RWPE2 (cell line): ENCODE results near the gene HBB.

Experiments
- ATAC-seq: fragments of 200-7000 bp; cut with Tn5 transposase; 3 replicates; pipeline ENCODE4 v1.9.1; 2021; ENCODE audit warnings: low read depth
- DNase-seq: peaks from one replicate; pipeline ENCODE4 v3.0.0-alpha.2; 2020; ENCODE audit warnings: low spot score
- H3K27ac ChIP-seq: fragments of 450-650 bp; 2 replicates; pipeline ENCODE4 v1.5.1; 2017; ENCODE audit warnings: mild to moderate bottlenecking; ENCODE audit not compliant: poor library complexity, severe bottlenecking
- H3K27me3 ChIP-seq: fragments of 250-450 bp; sonication (Bioruptor Pico); 2 replicates; pipeline ENCODE4 v1.5.1; 2021; ENCODE audit warnings: mild to moderate bottlenecking, moderate library complexity; ENCODE audit not compliant: insufficient read depth, poor library complexity, severe bottlenecking
- H3K36me3 ChIP-seq: fragments of 250-450 bp; sonication (Bioruptor Pico); 2 replicates; pipeline ENCODE4 v1.5.1; 2020; ENCODE audit warnings: low read depth, mild to moderate bottlenecking, moderate library complexity
- H3K4me1 ChIP-seq: fragments of 250-450 bp; sonication (Bioruptor Pico); 2 replicates; pipeline ENCODE4 v1.5.1; 2021; ENCODE audit warnings: mild to moderate bottlenecking, moderate library complexity; ENCODE audit not compliant: insufficient read depth, poor library complexity, severe bottlenecking
- H3K4me3 ChIP-seq: fragments of 250-450 bp; sonication (Bioruptor Pico); 2 replicates; pipeline ENCODE4 v1.5.1; 2021; ENCODE audit warnings: mild to moderate bottlenecking, moderate library complexity; ENCODE audit not compliant: severe bottlenecking
- H3K9me3 ChIP-seq: fragments of 250-450 bp; sonication (Bioruptor Pico); 2 replicates; pipeline ENCODE4 v1.5.1; 2021; ENCODE audit warnings: mild to moderate bottlenecking, moderate library complexity; ENCODE audit not compliant: severe bottlenecking
- TF ChIP-seq, protein P1 (sequence below): fragments of 450-650 bp; IDR thresholded peaks from one replicate; pipeline ENCODE4 v1.5.1; 2017; ENCODE audit warnings: mild to moderate bottlenecking, moderate library complexity; ENCODE audit not compliant: poor library complexity, severe bottlenecking

The HBB gene

DNA sequence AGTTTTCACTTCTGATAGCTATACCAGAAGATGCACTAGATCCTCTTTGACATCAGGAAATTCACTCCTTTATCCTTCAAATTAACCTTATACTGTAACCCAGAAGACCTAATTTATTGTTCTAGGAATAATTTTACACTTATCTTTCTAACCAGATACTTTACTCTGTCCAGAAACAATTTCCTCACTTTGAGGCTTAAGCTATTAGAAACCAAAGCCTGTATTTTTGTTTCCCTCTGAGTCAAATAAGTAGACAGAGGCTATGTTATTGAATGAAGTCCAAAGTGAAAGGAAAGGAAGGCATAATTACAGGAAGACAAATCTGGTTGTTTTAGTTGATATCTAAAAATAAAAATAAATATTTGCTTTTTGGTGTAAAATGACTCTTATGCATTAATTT is 28.6 kb downstream of the HBB start:
- Histone ChIP-seq H3K4me3 (no peak overlapping the region), H3K27me3 (no peaks in the 10 kb centered on the region), H3K27ac (no peak overlapping the region), H3K36me3 (no peaks in the 10 kb centered on the region), H3K9me3 (peaks cover 2% of the 10 kb centered on the region), H3K4me1 (no peaks in the 10 kb centered on the region)
- ATAC-seq (no peak), DNase-seq (no peak)
- TF ChIP-seq, protein P1, sequence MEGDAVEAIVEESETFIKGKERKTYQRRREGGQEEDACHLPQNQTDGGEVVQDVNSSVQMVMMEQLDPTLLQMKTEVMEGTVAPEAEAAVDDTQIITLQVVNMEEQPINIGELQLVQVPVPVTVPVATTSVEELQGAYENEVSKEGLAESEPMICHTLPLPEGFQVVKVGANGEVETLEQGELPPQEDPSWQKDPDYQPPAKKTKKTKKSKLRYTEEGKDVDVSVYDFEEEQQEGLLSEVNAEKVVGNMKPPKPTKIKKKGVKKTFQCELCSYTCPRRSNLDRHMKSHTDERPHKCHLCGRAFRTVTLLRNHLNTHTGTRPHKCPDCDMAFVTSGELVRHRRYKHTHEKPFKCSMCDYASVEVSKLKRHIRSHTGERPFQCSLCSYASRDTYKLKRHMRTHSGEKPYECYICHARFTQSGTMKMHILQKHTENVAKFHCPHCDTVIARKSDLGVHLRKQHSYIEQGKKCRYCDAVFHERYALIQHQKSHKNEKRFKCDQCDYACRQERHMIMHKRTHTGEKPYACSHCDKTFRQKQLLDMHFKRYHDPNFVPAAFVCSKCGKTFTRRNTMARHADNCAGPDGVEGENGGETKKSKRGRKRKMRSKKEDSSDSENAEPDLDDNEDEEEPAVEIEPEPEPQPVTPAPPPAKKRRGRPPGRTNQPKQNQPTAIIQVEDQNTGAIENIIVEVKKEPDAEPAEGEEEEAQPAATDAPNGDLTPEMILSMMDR = no peak

DNA sequence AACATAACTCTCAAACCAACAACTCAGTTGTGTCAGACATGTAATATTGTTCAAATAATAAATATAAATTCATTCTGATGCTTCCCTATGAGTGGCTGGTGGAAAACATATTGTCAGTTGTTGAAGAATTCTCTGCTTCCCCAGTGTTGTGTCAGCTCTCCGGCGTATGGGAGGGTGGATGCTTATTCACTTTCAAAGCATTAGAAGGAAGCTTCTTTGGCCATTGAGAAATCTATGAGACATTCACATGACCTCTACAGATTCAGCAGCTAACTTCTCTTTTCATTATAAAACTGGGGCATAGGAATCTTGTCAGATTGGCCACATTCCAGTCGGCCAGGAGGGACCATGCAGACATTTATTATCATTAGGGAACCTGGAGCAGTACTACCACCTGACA is 29.3 kb downstream of the HBB start:
- Histone ChIP-seq H3K27me3 (no peaks in the 10 kb centered on the region), H3K9me3 (peaks cover 2% of the 10 kb centered on the region), H3K36me3 (no peaks in the 10 kb centered on the region), H3K27ac (no peak overlapping the region), H3K4me3 (no peak overlapping the region), H3K4me1 (no peaks in the 10 kb centered on the region)
- TF ChIP-seq, protein P1 = no peak
- ATAC-seq = no peak
- DNase-seq = no peak

DNA sequence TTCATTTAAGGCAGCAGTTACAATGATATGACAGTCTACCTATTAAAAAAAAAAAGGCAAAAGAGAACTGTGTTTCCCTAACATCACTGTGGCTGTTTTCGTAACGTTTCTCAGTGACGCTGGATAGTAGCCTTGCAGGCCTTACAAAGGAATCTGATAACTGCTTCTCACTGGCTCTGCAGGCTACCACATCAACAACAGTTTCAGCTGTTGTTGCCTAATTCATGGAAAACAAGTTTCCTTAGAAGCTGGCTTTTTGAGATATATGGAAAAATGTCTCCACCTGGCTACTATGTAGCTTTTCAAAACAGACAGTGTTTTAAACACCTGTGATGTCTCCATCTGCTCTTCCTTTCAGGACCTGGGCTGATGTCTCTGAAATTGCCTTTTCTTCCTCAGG is 30.1 kb downstream of the HBB start:
- Histone ChIP-seq H3K27me3 (no peaks in the 10 kb centered on the region), H3K36me3 (no peaks in the 10 kb centered on the region), H3K4me1 (no peaks in the 10 kb centered on the region), H3K9me3 (no peaks in the 10 kb centered on the region), H3K4me3 (no peak overlapping the region), H3K27ac (no peak overlapping the region)
- TF ChIP-seq, protein P1 = no peak
- no peak for DNase-seq
- ATAC-seq = no peak

DNA sequence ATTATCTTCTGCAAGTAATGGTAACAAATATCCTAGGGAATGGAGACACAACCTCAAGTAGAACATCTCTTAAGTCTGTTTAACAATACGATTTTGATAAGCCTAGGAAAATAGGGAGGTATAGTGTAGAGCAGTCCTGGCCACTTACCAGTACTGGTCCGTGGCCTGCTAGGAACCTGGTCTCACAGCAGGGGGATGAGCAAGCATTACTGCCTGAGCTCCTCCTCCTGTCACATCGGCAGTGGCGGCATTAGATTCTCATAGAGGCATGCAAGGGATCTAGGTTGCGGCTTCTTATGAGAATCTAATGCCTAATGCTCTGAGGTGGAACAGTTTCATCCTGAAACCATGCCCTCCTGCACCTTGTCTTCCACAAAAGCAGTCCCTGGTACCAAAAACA is 30.8 kb downstream of the HBB start:
- TF ChIP-seq, protein P1 = no peak
- ATAC-seq = no peak
- no peaks in the 10 kb centered on the region for H3K27me3 ChIP-seq
- H3K9me3 ChIP-seq = no peaks in the 10 kb centered on the region
- DNase-seq = no peak
- no peak overlapping the region for H3K4me3 ChIP-seq
- no peak overlapping the region for H3K27ac ChIP-seq
- H3K36me3 ChIP-seq = no peaks in the 10 kb centered on the region
- H3K4me1 ChIP-seq = no peaks in the 10 kb centered on the region

DNA sequence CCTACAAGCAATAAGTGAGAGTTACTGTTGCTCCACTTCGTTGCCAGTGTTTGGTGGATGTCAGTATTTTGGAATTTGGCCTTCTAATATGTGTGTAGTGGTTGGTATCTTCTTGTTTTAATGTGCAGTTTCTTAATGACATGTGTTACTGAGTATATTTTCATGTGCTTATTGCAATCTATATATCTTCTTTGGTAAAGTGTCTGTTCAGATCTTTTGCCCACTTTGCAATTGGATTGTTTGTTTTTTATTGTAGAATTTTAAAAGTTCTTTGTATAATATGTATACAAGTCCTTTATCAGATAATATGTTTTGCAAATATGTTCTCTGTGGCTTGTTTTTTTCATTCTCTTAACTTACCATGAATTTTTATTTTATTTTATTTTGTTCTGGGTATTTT is 34.1 kb downstream of the HBB start:
- ATAC-seq = no peak
- Histone ChIP-seq H3K27ac (no peak overlapping the region), H3K4me3 (no peak overlapping the region), H3K36me3 (no peaks in the 10 kb centered on the region), H3K27me3 (no peaks in the 10 kb centered on the region), H3K9me3 (peaks cover 1% of the 10 kb centered on the region), H3K4me1 (no peaks in the 10 kb centered on the region)
- DNase-seq = no peak
- TF ChIP-seq, protein P1 = no peak
